D721Med (cell line): ENCODE data around the gene RFNG.

ENCODE experiments used
- DNase-seq: peaks from one replicate; pipeline ENCODE4 v3.0.0; 2011; ENCODE audit warnings: low spot score; ENCODE audit not compliant: insufficient read length
- FAIRE-seq: peaks from 2 replicates; lab custom pipeline; 2011; peaks lifted over from hg19 to GRCh38; lab: Jason Lieb, UNC
- TF ChIP-seq, protein P1 (sequence below): IDR thresholded peaks from 2 replicates; pipeline ENCODE4 v1.5.1; 2012; ENCODE audit warnings: mild to moderate bottlenecking, control low read depth; ENCODE audit not compliant: insufficient read depth; ENCODE audit errors: missing control alignments

RFNG gene

DNA sequence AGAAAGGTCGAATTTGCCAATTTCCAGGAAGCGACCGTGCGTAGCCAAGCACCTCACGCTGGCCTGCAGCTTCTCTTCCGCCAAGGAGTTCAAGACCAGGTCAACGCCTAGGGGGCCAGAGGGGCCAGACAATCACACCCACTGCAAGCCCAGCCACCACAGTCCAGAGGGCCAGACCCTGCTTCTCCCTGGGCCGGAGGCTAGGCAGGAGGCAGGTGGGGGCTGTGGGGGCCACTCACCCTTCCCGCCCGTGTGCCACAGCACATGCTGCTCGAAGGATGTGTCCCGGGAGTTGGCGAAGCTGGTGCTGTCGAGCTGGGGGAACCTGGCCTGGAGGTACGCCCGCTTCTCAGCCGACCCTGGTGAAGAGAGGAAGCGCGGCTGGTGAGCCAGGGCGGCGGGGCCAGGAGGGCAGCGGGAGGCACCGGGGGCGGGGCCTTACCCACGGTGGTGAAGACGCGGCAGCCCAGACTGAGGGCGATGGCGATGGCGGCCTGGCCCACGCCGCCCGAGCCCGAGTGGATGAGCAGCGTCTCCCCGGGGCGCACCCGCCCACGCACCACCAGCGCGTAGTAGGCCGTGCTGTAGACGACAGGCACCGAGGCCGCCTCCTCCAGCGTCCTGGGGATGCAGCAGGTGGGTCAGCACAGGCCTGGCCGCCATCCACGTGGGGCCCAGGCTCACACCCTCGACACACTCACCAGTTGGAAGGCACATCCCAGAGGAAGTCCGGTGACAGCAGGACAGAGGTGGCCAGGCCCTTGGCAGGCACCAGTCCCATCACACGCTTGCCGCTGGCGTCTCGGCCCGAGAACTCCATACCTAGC is 32.1 kb upstream of the RFNG start:
- no peak for FAIRE-seq
- TF ChIP-seq, protein P1, sequence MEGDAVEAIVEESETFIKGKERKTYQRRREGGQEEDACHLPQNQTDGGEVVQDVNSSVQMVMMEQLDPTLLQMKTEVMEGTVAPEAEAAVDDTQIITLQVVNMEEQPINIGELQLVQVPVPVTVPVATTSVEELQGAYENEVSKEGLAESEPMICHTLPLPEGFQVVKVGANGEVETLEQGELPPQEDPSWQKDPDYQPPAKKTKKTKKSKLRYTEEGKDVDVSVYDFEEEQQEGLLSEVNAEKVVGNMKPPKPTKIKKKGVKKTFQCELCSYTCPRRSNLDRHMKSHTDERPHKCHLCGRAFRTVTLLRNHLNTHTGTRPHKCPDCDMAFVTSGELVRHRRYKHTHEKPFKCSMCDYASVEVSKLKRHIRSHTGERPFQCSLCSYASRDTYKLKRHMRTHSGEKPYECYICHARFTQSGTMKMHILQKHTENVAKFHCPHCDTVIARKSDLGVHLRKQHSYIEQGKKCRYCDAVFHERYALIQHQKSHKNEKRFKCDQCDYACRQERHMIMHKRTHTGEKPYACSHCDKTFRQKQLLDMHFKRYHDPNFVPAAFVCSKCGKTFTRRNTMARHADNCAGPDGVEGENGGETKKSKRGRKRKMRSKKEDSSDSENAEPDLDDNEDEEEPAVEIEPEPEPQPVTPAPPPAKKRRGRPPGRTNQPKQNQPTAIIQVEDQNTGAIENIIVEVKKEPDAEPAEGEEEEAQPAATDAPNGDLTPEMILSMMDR = no peak
- DNase-seq = no peak

DNA sequence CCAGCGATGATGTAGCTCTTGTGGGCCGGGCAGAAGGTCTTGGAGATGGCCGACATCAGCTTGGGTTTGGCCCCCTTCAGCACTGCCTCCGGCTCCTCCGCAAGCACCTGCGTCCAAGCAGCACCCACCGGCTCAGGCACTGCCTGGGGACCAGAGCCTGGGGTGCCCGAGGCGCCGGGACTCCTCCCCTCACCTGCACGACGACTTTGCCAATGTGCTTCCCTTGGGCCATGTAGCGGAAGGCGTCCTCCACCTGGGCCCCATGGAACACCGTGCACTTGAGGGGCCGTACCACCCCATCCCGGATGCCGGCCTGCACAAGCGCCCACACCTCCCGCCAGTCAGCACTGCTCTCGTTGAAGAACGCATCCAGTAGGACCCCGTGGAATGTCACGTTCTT is 31.4 kb upstream of the RFNG start:
- FAIRE-seq (no peak), DNase-seq (no peak)
- TF ChIP-seq, protein P1 = no peak

DNA sequence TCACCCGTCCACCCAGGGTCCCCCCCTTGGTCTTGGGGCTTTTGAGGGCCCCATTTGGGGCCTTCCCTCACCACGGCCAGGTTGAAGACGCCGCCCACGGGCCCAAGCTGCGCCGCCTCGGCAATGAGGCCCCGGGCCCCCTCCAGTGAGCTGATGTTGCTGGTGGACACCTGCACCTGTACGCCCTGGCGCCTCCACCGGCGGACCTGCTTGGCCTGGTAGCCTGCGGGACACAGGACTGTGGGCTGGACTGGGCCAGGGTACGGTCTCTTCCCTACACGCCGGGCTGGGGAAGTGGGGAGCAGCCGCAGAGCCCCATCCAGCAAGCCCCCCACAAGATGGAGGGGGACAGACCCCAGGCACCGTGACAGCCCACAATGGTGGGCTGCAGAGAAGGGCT is 30.8 kb upstream of the RFNG start:
- TF ChIP-seq, protein P1 = no peak
- no peak for DNase-seq
- no peak for FAIRE-seq

DNA sequence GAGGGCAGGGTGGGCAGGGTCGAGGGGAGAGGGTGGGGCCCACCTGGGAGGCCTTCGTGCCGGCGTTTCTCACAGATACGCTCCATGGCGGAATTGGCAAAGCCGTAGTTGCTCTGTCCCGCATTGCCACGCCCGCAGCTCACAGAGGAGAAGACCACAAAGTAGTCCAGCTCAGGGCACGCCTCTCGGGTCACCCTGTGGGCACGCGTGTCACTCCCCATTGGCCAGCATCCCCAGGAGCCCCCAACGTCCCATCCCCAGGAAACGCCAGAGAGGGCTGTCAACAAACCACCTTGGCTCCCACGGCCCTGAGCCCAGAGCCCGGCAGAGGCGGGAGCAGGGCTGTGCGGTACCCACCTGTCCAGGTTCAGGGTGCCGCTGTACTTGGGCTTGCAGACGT is 30.4 kb upstream of the RFNG start:
- no peak for FAIRE-seq
- DNase-seq = no peak
- TF ChIP-seq, protein P1 = no peak

DNA sequence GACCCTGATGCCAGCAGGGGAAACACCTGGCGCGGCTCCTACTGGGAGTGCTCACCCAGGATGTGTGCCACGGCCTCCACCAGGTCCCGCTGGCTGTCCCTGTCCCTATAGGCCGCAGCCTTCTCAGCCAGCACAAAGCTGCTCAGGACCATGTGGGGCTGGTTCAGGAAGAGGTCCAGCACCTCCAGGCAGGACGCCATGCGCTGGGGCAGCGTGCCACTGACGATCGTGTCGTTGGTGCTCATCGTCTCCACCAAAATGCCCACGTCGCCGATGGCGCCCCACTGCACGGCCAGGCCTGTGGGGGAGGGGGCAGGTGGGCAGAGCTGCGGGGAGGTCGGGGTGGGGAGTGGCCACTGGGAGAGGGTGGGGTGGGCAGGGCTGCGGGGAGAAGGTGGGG is 29.9 kb upstream of the RFNG start:
- TF ChIP-seq, protein P1 = no peak
- FAIRE-seq (no peak), DNase-seq (no peak)

DNA sequence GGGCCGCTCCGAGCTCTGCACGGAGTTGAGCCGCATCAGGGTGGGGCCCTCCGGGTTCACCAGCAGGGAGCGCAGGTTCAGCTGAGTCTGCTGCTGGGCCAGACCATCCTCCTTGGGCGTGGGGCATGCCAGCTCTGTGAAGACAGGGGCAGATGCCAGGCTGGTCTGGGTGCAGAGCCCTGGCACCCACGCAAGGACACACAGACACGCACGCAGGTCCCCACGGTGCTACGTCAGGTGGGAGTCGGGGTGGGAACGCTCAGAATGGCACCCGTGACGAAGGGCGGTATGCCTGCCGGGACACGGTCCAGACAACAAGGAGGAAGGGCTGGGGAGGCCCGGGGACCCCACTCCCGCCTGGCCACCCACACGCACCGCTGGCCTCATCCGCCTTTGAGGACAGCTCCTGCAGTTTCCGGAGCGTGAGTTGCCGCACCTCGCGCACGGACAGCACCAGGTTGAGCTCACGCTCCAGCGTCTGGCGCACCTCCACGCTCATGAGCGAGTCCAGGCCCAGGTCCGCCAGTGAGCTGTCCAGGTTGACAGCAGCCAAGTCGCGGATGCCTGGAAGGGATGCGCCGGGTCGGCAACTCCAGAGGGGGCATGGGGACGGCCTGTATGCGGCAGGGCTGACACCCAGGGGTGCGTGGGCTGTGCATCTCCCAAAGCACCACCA is 29.3 kb upstream of the RFNG start:
- TF ChIP-seq, protein P1 = no peak
- no peak for FAIRE-seq
- no peak for DNase-seq
